Measurements from ENCODE around the gene IRGC. TPM values are rescaled to one million over a fixed set of nuclear protein-coding genes. Genes with fewer than 3 reads are reported as not detected.

IRGC gene
- total and polyA plus RNA-seq, 9 donors, result 0.07 to 0.09 TPM; not detected in 7

DNA sequence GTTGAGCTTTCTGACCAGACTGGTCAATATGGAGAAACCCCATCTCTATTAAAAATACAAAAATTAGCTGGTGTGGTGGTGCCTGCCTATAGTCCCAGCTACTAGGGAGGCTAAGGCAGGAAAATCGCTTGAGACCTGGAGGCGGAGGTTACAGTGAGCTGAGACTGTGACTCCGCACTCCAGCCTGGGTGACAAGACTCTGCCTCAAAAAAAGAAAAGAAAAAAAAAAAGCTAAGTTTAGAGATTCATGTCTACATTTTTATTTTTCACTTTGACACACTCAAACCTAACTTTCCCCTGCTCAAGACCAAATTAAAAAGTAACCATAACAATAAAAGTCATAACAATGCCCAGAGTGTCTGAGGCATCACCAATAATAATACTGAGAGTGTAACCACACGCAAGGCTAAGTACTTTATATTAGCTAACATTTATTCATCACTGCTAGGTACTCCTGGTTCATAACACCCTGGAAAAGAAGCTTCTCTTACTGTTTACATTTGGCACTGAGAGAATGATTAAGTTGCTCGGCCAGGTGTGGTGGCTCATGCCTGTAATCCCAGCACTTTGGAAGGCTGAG is 5.7 kb downstream of the IRGC start:
- WGBS (ENCODE audit: insufficient coverage), result 83% methylated on average over 3 of the region's 5 CpGs
- H3K4me3 ChIP-seq (ENCODE audit: low read length), result no peak overlapping the region
- H3K9me3 ChIP-seq (replicated peaks; ENCODE audit: control insufficient read depth, low read depth, low read length), result no peaks in the 10 kb centered on the region
- no peak overlapping the region for H3K27ac ChIP-seq (ENCODE audit: low read length)
- DNase-seq, result no peak
- no peaks in the 10 kb centered on the region for H3K27me3 ChIP-seq (ENCODE audit: control insufficient read depth, insufficient read depth, low read length)
- no peaks in the 10 kb centered on the region for H3K36me3 ChIP-seq (ENCODE audit: control insufficient read depth, insufficient read depth, low read length)
- H3K4me1 ChIP-seq (ENCODE audit: control insufficient read depth, insufficient read depth, low read length), result peaks cover 3% of the 10 kb centered on the region

DNA sequence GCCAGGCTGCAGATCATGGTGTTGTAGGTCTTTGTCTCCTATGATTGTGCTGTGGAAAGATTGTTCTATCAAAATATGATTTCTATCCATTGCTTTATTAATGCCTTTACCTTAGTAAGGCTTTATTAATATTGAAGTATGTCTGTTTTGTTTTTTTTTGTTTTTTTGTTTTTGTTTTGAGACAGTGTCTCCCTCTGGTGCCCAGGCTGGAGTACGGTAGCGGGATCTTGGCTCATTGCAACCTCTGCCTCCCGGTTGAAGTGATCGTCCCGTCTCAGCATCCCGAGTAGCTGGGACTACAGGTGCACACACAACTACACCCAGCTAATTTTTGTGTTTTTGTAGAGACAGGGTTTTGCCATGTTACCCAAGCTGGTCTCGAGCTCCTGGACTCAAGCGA is 7.7 kb downstream of the IRGC start:
- peaks cover 7% of the 10 kb centered on the region for H3K36me3 ChIP-seq (ENCODE audit: control insufficient read depth, insufficient read depth, low read length)
- H3K4me1 ChIP-seq (ENCODE audit: control insufficient read depth, insufficient read depth, low read length), result peaks cover 7% of the 10 kb centered on the region
- WGBS (ENCODE audit: insufficient coverage), result 83% methylated on average over 1 of the region's 8 CpGs
- no peaks in the 10 kb centered on the region for H3K9me3 ChIP-seq (replicated peaks; ENCODE audit: control insufficient read depth, low read depth, low read length)
- H3K27me3 ChIP-seq (ENCODE audit: control insufficient read depth, insufficient read depth, low read length), result no peaks in the 10 kb centered on the region
- no peak overlapping the region for H3K4me3 ChIP-seq (ENCODE audit: low read length)
- DNase-seq, result no peak
- no peak overlapping the region for H3K27ac ChIP-seq (ENCODE audit: low read length)

DNA sequence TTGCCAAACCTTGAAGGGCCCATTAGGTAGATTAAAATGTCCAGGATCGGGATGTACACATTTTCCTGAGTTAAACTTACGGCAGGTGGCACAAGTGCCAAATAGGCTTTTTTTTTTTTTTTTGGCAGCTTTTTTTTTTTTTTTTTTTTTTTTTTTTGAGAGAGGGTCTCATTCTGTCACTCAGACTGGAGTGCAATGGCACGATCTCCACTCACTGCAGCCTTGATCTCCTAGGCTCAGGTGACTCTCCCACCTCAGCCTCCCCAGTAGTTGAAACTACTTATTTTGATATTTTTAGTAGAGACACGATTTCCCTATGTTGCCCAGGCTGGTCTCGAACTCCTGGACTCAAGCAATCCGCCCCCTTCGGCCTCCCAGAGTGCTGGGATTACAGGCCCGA is 9.0 kb downstream of the IRGC start:
- Histone ChIP-seq H3K36me3 (ENCODE audit: control insufficient read depth, insufficient read depth, low read length) (peaks cover 19% of the 10 kb centered on the region), H3K27ac (ENCODE audit: low read length) (no peak overlapping the region), H3K27me3 (ENCODE audit: control insufficient read depth, insufficient read depth, low read length) (no peaks in the 10 kb centered on the region), H3K4me3 (ENCODE audit: low read length) (no peak overlapping the region), H3K4me1 (ENCODE audit: control insufficient read depth, insufficient read depth, low read length) (peaks cover 7% of the 10 kb centered on the region), H3K9me3 (replicated peaks; ENCODE audit: control insufficient read depth, low read depth, low read length) (no peaks in the 10 kb centered on the region)
- no peak for DNase-seq
- no CpG with 5 or more reads among the region's 8 CpGs for WGBS (ENCODE audit: insufficient coverage)

DNA sequence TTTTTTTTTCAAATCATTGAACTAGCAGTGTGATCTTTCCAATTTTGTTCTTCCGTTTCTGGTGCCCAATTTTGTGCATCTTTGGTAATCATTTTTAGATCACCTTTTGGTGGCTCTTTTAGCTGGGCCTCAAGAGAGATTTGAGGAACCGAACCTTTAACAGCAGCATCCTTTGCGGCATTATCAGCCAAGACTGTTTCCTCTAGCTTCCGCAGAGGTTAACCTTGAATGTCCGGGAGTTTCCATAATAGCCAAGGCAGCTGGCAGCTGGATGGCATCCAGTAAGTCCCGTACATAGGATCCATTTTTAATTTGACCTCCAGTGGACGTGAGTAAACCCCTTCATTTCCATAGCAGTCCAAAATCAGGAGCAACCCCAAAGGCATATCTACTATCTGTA is 9.6 kb downstream of the IRGC start:
- H3K27me3 ChIP-seq (ENCODE audit: control insufficient read depth, insufficient read depth, low read length), result no peaks in the 10 kb centered on the region
- DNase-seq, result peak; percentile 44
- peaks cover 7% of the 10 kb centered on the region for H3K4me1 ChIP-seq (ENCODE audit: control insufficient read depth, insufficient read depth, low read length)
- H3K4me3 ChIP-seq (ENCODE audit: low read length), result no peak overlapping the region
- H3K9me3 ChIP-seq (replicated peaks; ENCODE audit: control insufficient read depth, low read depth, low read length), result no peaks in the 10 kb centered on the region
- WGBS (ENCODE audit: insufficient coverage), result 29% methylated on average over 4 of the region's 7 CpGs
- no peak overlapping the region for H3K27ac ChIP-seq (ENCODE audit: low read length)
- peaks cover 24% of the 10 kb centered on the region for H3K36me3 ChIP-seq (ENCODE audit: control insufficient read depth, insufficient read depth, low read length)

DNA sequence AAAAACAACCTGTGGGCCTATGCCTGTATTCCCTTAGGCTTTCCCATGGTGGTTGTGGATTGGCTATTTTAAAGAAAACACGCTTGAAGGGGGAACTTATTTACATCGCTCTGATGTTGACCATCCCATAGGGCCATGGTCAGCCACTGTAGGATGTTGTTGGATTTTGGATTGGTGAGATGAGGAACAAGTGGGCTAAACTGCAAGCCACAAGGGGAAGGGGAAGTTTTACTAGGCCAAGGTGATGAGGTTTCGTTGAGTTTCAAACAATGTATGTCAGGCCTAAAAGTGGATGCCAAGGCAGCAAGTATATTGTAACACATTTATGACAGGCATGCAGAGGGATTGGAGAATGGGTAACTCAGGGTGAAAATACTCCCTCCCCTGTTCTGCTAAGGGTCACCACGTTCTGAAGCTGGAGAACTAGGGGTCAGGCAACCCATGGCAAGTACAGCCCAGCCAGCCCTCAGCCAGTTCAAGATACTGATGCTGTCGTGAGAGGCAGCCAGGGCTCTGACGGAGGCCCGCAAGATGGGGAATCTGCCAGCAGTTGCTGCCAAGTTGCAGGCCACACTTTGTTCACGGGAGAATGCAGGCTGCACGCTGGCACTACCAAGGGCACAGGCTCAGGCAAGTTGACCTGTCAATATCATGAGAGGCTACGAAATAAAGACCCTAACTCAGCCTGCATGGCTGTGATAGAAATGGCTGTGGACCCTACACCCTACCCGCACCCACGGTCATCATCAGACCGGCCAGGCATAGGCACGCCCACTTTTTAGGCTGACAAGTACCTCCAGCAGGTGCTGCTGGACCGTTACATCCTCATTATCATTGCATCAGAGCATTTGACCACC is 11.1 kb downstream of the IRGC start:
- DNase-seq, result no peak
- no peak overlapping the region for H3K27ac ChIP-seq (ENCODE audit: low read length)
- WGBS (ENCODE audit: insufficient coverage), result 67% methylated on average over 14 of the region's 15 CpGs
- no peak overlapping the region for H3K4me3 ChIP-seq (ENCODE audit: low read length)
- peaks cover 38% of the 10 kb centered on the region for H3K36me3 ChIP-seq (ENCODE audit: control insufficient read depth, insufficient read depth, low read length)
- no peaks in the 10 kb centered on the region for H3K9me3 ChIP-seq (replicated peaks; ENCODE audit: control insufficient read depth, low read depth, low read length)
- H3K4me1 ChIP-seq (ENCODE audit: control insufficient read depth, insufficient read depth, low read length), result peaks cover 15% of the 10 kb centered on the region
- no peaks in the 10 kb centered on the region for H3K27me3 ChIP-seq (ENCODE audit: control insufficient read depth, insufficient read depth, low read length)

DNA sequence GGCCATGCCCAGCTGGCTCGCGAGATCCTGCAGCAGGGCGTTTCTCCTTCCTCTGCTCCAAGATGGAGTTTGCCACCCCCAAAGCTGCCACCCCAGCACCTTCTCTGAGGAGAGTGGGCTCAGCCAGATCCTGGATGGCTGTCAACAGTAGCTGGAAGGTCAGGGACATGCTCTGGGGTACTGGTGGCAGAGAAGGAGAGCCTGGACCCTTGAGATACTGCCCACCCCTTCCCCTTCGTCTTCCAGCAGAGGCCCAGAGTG is 11.6 kb downstream of the IRGC start:
- Histone ChIP-seq H3K36me3 (ENCODE audit: control insufficient read depth, insufficient read depth, low read length) (peaks cover 43% of the 10 kb centered on the region), H3K27ac (ENCODE audit: low read length) (no peak overlapping the region), H3K27me3 (ENCODE audit: control insufficient read depth, insufficient read depth, low read length) (no peaks in the 10 kb centered on the region), H3K9me3 (replicated peaks; ENCODE audit: control insufficient read depth, low read depth, low read length) (no peaks in the 10 kb centered on the region), H3K4me1 (ENCODE audit: control insufficient read depth, insufficient read depth, low read length) (peaks cover 17% of the 10 kb centered on the region), H3K4me3 (ENCODE audit: low read length) (no peak overlapping the region)
- DNase-seq, result no peak
- WGBS (ENCODE audit: insufficient coverage), result no CpG with 5 or more reads among the region's 4 CpGs

DNA sequence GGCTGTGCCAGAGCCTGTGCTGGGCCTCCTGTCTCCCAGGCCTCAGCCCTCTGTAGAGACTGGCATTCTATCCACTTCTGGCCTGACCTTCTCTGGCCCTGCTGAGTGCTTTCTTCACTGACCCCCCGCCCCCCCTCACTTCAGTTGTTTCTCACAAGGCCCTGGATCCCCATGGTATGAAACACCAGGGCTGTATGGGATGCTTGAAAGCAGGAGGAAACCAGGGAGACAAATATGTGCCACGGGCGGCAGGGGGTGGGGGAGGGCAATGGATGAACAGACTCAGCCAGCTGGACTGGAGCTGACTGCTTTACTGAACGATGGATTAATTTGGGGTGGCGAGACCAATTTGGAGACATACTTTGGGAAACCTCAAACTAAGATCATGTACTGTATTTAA is 14.0 kb downstream of the IRGC start:
- Histone ChIP-seq H3K36me3 (ENCODE audit: control insufficient read depth, insufficient read depth, low read length) (peaks cover 67% of the 10 kb centered on the region), H3K4me1 (ENCODE audit: control insufficient read depth, insufficient read depth, low read length) (peaks cover 16% of the 10 kb centered on the region), H3K27me3 (ENCODE audit: control insufficient read depth, insufficient read depth, low read length) (no peaks in the 10 kb centered on the region), H3K4me3 (ENCODE audit: low read length) (no peak overlapping the region), H3K9me3 (replicated peaks; ENCODE audit: control insufficient read depth, low read depth, low read length) (no peaks in the 10 kb centered on the region), H3K27ac (ENCODE audit: low read length) (no peak overlapping the region)
- no peak for DNase-seq
- 81% methylated on average over 4 of the region's 5 CpGs for WGBS (ENCODE audit: insufficient coverage)

DNA sequence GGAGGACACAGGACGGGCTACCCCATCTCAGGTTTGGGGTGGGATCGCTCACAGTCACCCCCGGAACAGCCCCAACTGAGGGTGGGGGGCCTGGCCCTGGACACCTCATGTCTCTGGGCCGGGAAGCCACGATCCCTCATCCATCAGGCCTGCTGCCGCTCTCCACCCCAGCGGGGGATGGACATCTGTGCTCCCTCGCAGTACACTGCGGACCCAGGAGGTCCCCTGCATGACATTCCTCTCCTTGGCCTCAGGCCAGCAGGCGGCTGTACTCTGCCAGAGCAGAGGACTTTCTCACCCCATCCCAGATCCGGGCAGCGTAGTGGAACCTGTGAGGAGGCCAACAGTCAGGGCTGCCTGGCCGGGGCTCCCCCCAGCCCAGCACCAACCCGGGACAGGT is 15.5 kb downstream of the IRGC start:
- no peaks in the 10 kb centered on the region for H3K27me3 ChIP-seq (ENCODE audit: control insufficient read depth, insufficient read depth, low read length)
- no peaks in the 10 kb centered on the region for H3K9me3 ChIP-seq (replicated peaks; ENCODE audit: control insufficient read depth, low read depth, low read length)
- no peak for DNase-seq
- H3K27ac ChIP-seq (ENCODE audit: low read length), result no peak overlapping the region
- H3K4me3 ChIP-seq (ENCODE audit: low read length), result no peak overlapping the region
- 64% methylated on average over 13 of the region's 14 CpGs for WGBS (ENCODE audit: insufficient coverage)
- H3K36me3 ChIP-seq (ENCODE audit: control insufficient read depth, insufficient read depth, low read length), result peaks cover 79% of the 10 kb centered on the region
- H3K4me1 ChIP-seq (ENCODE audit: control insufficient read depth, insufficient read depth, low read length), result peaks cover 16% of the 10 kb centered on the region

DNA sequence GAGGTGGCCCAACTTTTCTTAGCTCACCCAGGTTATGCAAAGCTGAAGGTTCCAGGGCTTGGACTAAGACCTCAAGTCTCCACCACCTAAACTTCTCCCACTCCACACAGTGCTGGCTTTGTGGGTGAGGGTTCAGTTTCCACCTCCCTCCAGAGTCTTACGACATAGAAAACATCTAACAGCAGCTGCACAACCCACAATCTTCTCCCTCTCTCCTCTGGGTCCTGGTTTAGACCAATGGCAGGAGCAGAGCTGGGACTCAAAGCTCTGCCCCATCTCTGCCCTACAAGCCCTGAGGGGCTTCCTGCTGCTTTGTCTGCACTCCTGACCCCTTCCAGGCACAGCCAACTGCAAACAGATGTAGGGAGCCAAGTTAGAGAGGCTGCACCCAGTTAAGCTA is 16.0 kb downstream of the IRGC start:
- Histone ChIP-seq H3K36me3 (ENCODE audit: control insufficient read depth, insufficient read depth, low read length) (peaks cover 84% of the 10 kb centered on the region), H3K9me3 (replicated peaks; ENCODE audit: control insufficient read depth, low read depth, low read length) (no peaks in the 10 kb centered on the region), H3K4me3 (ENCODE audit: low read length) (no peak overlapping the region), H3K27ac (ENCODE audit: low read length) (no peak overlapping the region), H3K27me3 (ENCODE audit: control insufficient read depth, insufficient read depth, low read length) (no peaks in the 10 kb centered on the region), H3K4me1 (ENCODE audit: control insufficient read depth, insufficient read depth, low read length) (peaks cover 16% of the 10 kb centered on the region)
- 17% methylated on average over 1 of the region's 1 CpG for WGBS (ENCODE audit: insufficient coverage)
- no peak for DNase-seq

DNA sequence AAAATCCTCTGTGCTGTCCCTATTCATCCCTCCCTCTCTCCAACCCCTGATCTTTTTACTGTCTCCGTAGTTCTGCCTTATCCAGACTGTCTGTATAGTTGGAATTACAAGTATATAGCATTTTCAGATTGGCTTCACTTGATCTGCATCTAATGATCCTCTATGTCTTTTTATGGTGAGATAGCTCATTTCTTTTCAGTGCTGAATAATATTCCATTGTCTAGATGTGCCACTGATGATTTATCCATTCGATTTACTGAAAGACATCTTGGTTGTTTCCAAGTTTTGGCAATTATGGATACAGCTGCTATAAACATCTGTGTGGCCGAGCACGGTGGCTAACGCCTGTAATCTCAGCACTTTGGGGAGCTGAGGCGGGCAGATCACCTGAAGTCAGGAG is 19.1 kb downstream of the IRGC start:
- Histone ChIP-seq H3K4me1 (ENCODE audit: control insufficient read depth, insufficient read depth, low read length) (peaks cover 12% of the 10 kb centered on the region), H3K27me3 (ENCODE audit: control insufficient read depth, insufficient read depth, low read length) (no peaks in the 10 kb centered on the region), H3K4me3 (ENCODE audit: low read length) (no peak overlapping the region), H3K9me3 (replicated peaks; ENCODE audit: control insufficient read depth, low read depth, low read length) (no peaks in the 10 kb centered on the region), H3K36me3 (ENCODE audit: control insufficient read depth, insufficient read depth, low read length) (peaks cover 91% of the 10 kb centered on the region), H3K27ac (ENCODE audit: low read length) (no peak overlapping the region)
- no peak for DNase-seq
- 84% methylated on average over 4 of the region's 6 CpGs for WGBS (ENCODE audit: insufficient coverage)
